GM06990 (cell line): ENCODE results near the gene SORCS3.

Experiments
- DNase-seq: peaks from one replicate; pipeline ENCODE4 v3.0.0-alpha.2; 2011; ENCODE audit not compliant: insufficient read length; ENCODE audit errors: extremely low read depth
- H3K27me3 ChIP-seq: replicated peaks from 2 replicates; pipeline ENCODE4 v1.6.0; 2011; ENCODE audit warnings: low read length; ENCODE audit not compliant: control insufficient read depth, insufficient read depth
- H3K36me3 ChIP-seq: 2 replicates; pipeline ENCODE4 v1.5.1; 2011; ENCODE audit warnings: low read length; ENCODE audit not compliant: control insufficient read depth, insufficient read depth
- H3K4me3 ChIP-seq: replicated peaks from 2 replicates; pipeline ENCODE4 v1.5.1; 2011; ENCODE audit warnings: low read depth, mild to moderate bottlenecking, control low read depth, low read length
- CTCF ChIP-seq: IDR thresholded peaks from 2 replicates; pipeline ENCODE4 v1.5.1; 2011; ENCODE audit warnings: low read length, control low read depth, mild to moderate bottlenecking, inconsistent platforms; ENCODE audit not compliant: insufficient read depth, poor library complexity, severe bottlenecking

The SORCS3 gene

GRCh38 chr10:104676874-104677273 lies 35.8 kb downstream of the SORCS3 start:
- no peaks in the 10 kb centered on the region for H3K36me3 ChIP-seq
- no peaks in the 10 kb centered on the region; the same call in 1 of the 2 replicates for H3K27me3 ChIP-seq
- no peak for DNase-seq
- TF ChIP-seq CTCF: no peak
- no peak overlapping the region for H3K4me3 ChIP-seq

- TF ChIP-seq CTCF: no peak
- Histone ChIP-seq H3K27me3 (no peaks in the 10 kb centered on the region; the same call in 1 of the 2 replicates), H3K4me3 (no peak overlapping the region), H3K36me3 (no peaks in the 10 kb centered on the region)
- DNase-seq: no peak
These were observed 37.6 kb downstream of the SORCS3 start for GRCh38 chr10:104678658-104679057.

- H3K36me3 ChIP-seq: no peaks in the 10 kb centered on the region
- DNase-seq: no peak
- no peaks in the 10 kb centered on the region; the same call in 1 of the 2 replicates for H3K27me3 ChIP-seq
- no peak for TF ChIP-seq CTCF
- no peak overlapping the region for H3K4me3 ChIP-seq
These were observed 39.6 kb downstream of the SORCS3 start for GRCh38 chr10:104680467-104681401.

GRCh38 chr10:104681485-104681884 lies 40.4 kb downstream of the SORCS3 start:
- Histone ChIP-seq H3K36me3 (no peaks in the 10 kb centered on the region), H3K27me3 (no peaks in the 10 kb centered on the region; the same call in 1 of the 2 replicates), H3K4me3 (no peak overlapping the region)
- no peak for DNase-seq
- no peak for TF ChIP-seq CTCF

- no peak for TF ChIP-seq CTCF
- Histone ChIP-seq H3K36me3 (no peaks in the 10 kb centered on the region), H3K4me3 (no peak overlapping the region), H3K27me3 (no peaks in the 10 kb centered on the region; the same call in 1 of the 2 replicates)
- DNase-seq: no peak
These were observed 42.5 kb downstream of the SORCS3 start for GRCh38 chr10:104683567-104683966.
